GM12892 (cell line): ENCODE data around the gene RASGEF1C.

Experiments used
- POLR2A ChIP-seq: IDR thresholded peaks from 2 replicates; pipeline ENCODE4 v1.6.1; 2011; ENCODE audit warnings: low read depth, low read length, control low read depth
- POLR2AphosphoS5 ChIP-seq: IDR thresholded peaks from 2 replicates; pipeline ENCODE4 v1.6.1; 2011; ENCODE audit warnings: low read depth, low read length, control low read depth
- TAF1 ChIP-seq: IDR thresholded peaks from 2 replicates; pipeline ENCODE4 v1.6.1; 2011; ENCODE audit warnings: low read depth, mild to moderate bottlenecking, control low read depth, low read length, borderline replicate concordance

DNA sequence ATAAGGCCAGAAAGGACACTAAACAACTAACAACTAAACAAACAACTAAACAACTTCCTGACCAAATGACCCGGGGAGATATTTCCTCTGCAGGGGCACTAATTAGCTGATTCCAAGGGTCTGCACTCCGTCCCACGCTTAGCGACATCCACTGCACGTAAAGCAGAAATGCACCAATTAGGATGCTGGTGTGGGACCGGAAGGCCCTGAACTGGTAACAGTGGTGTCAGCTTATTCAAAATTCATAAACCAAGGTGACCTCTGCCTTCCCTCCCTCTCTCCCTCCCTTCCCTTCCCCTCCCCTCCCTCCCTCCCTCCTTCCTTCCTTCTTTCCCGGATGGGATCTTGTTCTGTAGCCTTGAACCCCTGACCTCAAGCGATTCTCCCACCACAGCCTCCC is 9.6 kb downstream of the RASGEF1C start:
- TF ChIP-seq POLR2AphosphoS5 (no peak), POLR2A (no peak), TAF1 (no peak)
